HG03469 (cell line): ENCODE results near the gene PARVB.

Source experiments
- ATAC-seq: cut with Tn5 transposase; IDR thresholded peaks from one replicate; pipeline ENCODE4 v1.9.1; 2021; ENCODE audit warnings: mild to moderate bottlenecking, moderate library complexity, moderate number of reproducible peaks; ENCODE audit not compliant: unreplicated experiment

Gene PARVB

GRCh38 chr22:44086271-44087088 lies 62.4 kb downstream of the PARVB start:
- ATAC-seq = no peak

- ATAC-seq = no peak
Observed at GRCh38 chr22:44087089-44087430, 63.0 kb downstream of the PARVB start.

GRCh38 chr22:44088976-44089570 lies 65.0 kb downstream of the PARVB start:
- no peak for ATAC-seq

DNA sequence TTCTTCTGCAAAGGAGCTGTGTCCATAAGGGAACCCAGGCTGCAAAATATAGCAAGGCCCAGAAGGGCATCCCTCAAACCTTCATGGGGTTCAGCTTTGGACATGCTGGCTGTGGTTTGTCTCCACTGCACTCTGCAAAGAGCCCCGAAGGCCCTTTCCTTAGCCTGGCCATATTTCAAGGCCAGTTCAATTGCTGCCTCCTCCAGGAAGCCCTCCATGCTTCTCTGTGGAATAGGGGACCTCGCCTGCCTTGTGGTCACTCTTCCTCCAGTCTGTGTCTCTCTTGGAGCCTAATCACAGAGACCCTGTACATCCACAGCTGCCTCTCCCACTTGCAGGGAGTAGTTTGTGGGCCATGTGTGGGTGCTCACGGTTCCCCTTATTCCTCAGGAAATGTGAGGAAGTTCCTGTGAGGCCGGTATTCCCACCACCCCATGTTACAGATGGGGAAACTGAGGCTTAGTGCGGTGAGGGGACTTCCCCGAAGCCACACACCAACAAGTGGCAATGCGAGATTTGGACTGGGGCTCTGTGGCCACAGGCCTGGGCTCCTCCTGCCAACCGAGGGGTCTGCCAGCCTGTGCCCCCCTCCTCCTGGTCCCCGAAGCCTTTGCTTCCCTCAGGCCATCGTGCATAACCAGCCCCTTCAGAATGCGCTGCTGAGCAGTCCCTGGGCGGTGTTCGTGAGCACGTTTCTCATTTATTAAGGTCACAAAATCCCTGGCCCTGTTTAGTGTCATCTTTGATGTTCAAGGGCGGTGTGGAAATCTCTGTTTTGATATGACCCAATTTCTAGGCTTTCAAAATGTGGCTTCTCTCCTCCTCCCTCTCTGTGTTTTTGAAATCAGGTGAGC lies 65.8 kb downstream of the PARVB start:
- no peak for ATAC-seq

GRCh38 chr22:44090571-44090905 lies 66.4 kb downstream of the PARVB start:
- no peak for ATAC-seq

- ATAC-seq = no peak
Observed at GRCh38 chr22:44091021-44091721, 67.1 kb downstream of the PARVB start.

DNA sequence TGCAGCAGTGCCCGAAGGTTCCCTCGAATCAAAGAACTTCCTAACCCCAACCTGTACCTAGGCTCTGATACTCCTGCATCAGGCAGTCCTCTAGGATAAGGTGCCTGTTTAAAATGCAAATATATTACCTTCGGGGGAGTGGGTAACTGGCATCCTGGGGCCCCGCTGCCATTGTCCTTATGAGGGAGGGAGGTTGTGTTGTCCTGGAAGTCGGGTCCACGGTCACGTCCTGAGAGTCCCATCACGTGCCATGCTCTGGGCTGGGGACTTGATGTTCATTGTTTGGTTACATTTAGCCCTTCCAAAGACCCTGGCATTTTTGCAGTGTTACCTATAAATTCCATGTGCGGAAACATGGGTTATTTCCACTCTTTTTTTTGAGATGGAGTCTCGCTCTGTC lies 67.6 kb downstream of the PARVB start:
- no peak for ATAC-seq

DNA sequence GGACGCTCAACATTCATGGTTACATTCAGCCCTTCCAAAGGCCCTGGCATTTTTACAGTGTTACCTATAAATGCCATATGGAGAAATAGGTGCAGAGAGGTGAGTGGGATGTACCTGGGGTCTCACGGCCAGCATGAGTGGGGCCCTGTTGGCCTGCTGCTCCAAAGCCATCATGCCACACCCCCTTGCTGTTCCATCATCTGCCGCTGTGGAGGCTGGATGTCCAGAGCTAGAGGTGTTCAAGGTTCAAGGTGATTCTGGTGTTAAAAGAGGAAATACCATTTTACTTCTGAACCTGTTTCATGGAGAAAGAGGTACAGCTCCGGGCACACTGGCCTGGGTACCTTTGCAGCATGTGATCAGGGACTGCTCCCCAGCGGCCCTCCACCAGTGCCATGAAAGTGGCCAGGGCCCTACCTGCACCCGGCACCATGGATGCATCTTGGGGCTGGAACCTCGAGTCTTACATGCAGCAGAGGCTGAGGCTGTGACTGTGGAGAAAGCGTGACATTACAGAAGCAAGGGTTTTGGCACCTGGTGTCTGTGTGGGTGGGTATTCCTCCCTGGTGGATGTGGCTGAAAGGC lies 68.6 kb downstream of the PARVB start:
- ATAC-seq = no peak

DNA sequence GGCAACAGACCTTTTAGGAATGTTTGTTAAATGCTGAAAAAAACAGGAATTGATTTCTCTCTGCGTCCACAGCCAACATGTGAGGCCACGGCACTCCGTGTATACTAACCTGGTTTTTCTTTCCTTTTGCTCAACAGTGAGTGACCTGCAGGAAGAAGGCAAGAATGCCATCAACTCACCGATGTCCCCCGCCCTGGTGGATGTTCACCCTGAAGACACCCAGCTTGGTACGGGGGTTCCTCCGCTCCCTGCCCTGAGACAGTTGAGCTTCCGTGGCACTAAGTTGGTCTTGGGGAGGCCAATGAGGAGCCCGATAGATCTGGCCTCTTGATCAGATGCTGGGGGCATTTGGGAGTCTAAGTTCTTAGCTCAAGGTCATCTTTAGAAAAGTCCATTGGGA lies 69.7 kb downstream of the PARVB start:
- ATAC-seq = no peak

DNA sequence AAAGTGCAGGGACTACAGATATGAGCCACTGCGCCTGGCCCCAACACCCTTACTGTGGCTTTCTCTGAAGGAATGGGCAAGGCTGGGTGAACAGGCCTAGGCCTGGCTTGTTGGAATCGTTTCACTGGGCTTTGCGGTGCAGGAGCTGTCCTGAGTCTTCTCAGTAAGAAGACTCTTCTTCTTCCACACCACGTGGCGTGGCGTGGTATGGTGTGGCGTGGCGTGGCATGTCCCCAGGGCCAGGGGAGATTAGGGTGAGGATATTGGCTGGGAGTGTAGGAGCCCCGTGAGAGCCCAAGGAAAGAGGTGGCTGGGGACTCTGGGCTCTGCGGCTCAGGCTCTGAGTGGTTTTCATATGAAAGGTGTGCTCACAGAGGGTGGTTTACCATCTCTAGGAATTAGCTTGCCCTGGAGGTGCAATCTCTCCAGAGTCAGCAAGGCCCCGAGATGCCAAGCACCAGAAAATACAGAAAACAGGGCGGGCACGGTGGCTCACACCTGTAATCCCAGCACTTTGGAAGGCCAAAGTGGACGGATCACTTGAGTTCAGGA lies 70.7 kb downstream of the PARVB start:
- no peak for ATAC-seq

DNA sequence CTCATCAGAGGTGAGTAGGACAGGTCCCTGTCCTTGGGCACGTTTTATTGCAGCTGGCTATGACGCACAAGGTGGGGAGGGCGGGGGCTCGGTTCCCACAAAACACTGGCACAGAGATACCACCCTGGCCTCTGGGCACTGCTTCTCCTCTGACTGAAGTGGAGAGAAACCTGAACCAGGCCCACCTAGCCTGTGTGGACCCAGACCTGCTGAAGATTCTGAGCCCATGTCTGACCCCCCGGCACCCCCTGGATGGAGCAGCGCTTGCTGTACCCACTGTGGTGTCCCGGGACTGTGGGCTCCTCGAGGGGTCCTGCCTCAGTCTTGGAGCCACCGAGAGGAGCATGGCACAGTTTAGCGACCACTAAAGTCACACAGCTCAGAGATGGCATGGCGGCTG lies 72.6 kb downstream of the PARVB start:
- ATAC-seq = no peak

- no peak for ATAC-seq
Observed at GRCh38 chr22:44097263-44098020, 73.3 kb downstream of the PARVB start.

GRCh38 chr22:44098021-44098739 lies 74.1 kb downstream of the PARVB start:
- ATAC-seq = no peak

- ATAC-seq = no peak
Observed at GRCh38 chr22:44098966-44099530, 74.9 kb downstream of the PARVB start.

DNA sequence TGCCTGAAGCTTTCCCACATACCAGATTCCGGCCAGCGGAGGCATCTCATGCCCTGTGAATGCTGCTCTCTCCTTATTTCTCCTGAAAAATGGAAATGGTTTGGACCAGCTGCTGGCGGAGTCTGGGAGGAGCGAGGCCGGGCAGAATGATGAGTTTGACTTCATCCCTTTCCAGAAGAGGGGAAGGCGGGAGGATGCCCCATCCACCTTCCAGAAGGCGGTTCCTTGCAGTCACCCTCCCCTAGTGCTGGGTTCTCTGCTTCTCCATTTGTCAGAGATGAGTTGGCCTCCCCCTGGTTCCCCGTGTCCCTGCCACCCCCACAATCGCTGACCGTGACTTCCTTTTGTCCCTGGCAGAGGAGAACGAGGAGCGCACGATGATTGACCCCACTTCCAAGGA lies 75.6 kb downstream of the PARVB start:
- no peak for ATAC-seq

DNA sequence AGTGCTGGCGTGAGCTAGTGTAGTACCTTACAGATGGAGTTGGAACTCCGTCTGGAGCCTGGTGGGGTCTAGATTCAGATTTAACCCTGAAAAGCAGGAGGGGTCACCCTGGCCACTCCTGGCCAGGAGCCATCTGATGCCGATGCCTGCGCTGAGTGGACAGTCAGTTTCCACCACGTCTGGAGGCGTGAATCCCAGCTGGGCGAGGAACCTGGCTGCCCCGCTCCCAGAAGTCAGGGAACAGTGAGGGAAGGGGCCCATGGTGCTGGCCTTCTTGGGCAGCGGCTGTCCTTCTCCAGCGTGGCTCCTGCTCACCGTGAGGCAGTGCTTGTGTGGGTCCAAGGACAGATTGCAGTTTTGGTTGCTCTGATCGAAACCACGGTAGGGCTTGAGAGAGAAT lies 76.3 kb downstream of the PARVB start:
- ATAC-seq = no peak

- ATAC-seq = no peak
Observed at GRCh38 chr22:44102121-44102520, 78.0 kb downstream of the PARVB start.

DNA sequence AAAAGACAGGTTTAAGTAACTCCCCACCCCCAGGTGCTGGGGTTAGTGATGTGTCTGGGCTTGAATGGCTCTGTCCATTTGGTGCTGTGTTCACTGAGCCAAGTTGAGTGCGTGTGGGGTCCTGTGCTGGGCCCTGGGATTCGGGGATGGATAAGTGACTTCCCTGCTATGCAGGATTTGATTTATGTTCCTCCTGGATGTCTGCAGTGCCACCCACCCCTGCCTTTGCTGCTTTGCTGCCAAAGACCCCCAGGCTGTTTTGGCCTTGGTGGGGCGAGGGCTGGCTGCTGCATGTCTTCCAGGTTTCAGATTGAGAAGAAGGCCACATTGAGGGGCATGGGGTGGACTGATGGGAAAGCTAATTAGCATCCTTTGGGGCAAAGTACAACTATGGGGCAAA lies 78.8 kb downstream of the PARVB start:
- ATAC-seq = no peak
